ENCODE measurements around the gene HSPA2. TPM values are rescaled to one million over a fixed set of nuclear protein-coding genes. Genes with fewer than 3 reads are reported as not detected.

HSPA2 gene
- total and polyA plus RNA-seq, 2 donors (not counting 1 experiment from before 2014, with no cell fraction given): 3.6 to 19.6 TPM

DNA sequence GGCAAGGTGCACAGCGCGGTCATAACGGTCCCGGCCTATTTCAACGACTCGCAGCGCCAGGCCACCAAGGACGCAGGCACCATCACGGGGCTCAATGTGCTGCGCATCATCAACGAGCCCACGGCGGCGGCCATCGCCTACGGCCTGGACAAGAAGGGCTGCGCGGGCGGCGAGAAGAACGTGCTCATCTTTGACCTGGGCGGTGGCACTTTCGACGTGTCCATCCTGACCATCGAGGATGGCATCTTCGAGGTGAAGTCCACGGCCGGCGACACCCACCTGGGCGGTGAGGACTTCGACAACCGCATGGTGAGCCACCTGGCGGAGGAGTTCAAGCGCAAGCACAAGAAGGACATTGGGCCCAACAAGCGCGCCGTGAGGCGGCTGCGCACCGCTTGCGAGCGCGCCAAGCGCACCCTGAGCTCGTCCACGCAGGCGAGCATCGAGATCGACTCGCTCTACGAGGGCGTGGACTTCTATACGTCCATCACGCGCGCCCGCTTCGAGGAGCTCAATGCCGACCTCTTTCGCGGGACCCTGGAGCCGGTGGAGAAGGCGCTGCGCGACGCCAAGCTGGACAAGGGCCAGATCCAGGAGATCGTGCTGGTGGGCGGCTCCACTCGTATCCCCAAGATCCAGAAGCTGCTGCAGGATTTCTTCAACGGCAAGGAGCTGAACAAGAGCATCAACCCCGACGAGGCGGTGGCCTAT, 875 bp downstream of the HSPA2 start:
- Histone ChIP-seq H3K79me2 (ENCODE audit: control insufficient read depth, insufficient read depth, low read length) (no peaks in the 10 kb centered on the region), H4K20me1 (ENCODE audit: control insufficient read depth, insufficient read depth, low read length, poor library complexity, severe bottlenecking) (no peaks in the 10 kb centered on the region), H3K9ac (ENCODE audit: low read length) (peak overlapping the region; percentile 92), H2AFZ (ENCODE audit: insufficient read depth, low read depth, low read length, poor library complexity, severe bottlenecking) (peak overlapping the region; percentile 95), H3K36me3 (replicated peaks in 1 of 2; ENCODE audit: control extremely low read depth in 1 of 2, control insufficient read depth in 1 of 2, extremely low read depth in 1 of 2, insufficient read depth in 2 of 2, low read length in 1 of 2) (no peaks in the 10 kb centered on the region), H3K4me1 (ENCODE audit: control insufficient read depth in 2 of 2, insufficient read depth in 2 of 2, low read length in 2 of 2) (peaks cover 26 to 32% of the 10 kb centered on the region in 2 donors), H3K9me3 (ENCODE audit: control extremely low read depth in 1 of 3, control insufficient read depth in 2 of 3, insufficient read depth in 1 of 3, low read length in 2 of 3) (peaks cover 0 to 21% (median 13%) of the 10 kb centered on the region in 3 donors), H3K27me3 (replicated peaks in 1 of 4; ENCODE audit: control extremely low read depth in 1 of 4, control insufficient read depth in 3 of 4, insufficient read depth in 4 of 4, low read length in 3 of 4) (peaks cover 0 to 19% (median 5%) of the 10 kb centered on the region in 4 experiments), H3K27ac (ENCODE audit: low read length in 2 of 2) (no peak overlapping the region), H3K4me3 (ENCODE audit: control extremely low read depth in 1 of 5, extremely low read depth in 1 of 5, insufficient read depth in 1 of 5, low read depth in 2 of 5, low read length in 4 of 5) (peak overlapping the region in 4 of 5 experiments; percentile 38 to 98 (median 88)), H3K4me2 (replicated peaks; ENCODE audit: low read depth, low read length, poor library complexity, severe bottlenecking) (peak overlapping the region; percentile 96)
- H3K9me3 Mint-ChIP-seq (ENCODE audit: insufficient read depth): peaks cover 6% of the 10 kb centered on the region
- ATAC-seq (ENCODE audit: low read depth) (no peak), DNase-seq (peak; percentile 64)
- H3K4me1 Mint-ChIP-seq: peaks cover 31% of the 10 kb centered on the region
- peak overlapping the region; percentile 100 for H3K4me3 Mint-ChIP-seq
- intact Hi-C loops (cut with micrococcal nuclease): loop anchor here (2.0 to 5.0 kb wide), 3 partner anchors 96 to 445 kb away; partner anchors contain the start of genes CHURC1 and FNTB
- peaks cover 8% of the 10 kb centered on the region for H3K27me3 Mint-ChIP-seq
- 28% methylated on average over 73 of the region's 73 CpGs for WGBS (ENCODE audit: insufficient coverage)
- TF ChIP-seq, protein P1, sequence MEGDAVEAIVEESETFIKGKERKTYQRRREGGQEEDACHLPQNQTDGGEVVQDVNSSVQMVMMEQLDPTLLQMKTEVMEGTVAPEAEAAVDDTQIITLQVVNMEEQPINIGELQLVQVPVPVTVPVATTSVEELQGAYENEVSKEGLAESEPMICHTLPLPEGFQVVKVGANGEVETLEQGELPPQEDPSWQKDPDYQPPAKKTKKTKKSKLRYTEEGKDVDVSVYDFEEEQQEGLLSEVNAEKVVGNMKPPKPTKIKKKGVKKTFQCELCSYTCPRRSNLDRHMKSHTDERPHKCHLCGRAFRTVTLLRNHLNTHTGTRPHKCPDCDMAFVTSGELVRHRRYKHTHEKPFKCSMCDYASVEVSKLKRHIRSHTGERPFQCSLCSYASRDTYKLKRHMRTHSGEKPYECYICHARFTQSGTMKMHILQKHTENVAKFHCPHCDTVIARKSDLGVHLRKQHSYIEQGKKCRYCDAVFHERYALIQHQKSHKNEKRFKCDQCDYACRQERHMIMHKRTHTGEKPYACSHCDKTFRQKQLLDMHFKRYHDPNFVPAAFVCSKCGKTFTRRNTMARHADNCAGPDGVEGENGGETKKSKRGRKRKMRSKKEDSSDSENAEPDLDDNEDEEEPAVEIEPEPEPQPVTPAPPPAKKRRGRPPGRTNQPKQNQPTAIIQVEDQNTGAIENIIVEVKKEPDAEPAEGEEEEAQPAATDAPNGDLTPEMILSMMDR (IDR thresholded peaks at IDR 0.05): no peak
- no peak for TF ChIP-seq EZH2 (IDR thresholded peaks at IDR 0.05; ENCODE audit: borderline replicate concordance, insufficient read depth, low read depth, low read length, poor library complexity, severe bottlenecking)
- POLR2A ChIA-PET: interaction anchor here (0.7 to 4.1 kb wide), 2 partner anchors 37 to 151 kb away, joined by 3 to 28 read pairs; partner anchors contain the start of genes ZBTB1 and ZBTB25
- H3K27ac Mint-ChIP-seq: peak overlapping the region; percentile 97
- CTCF ChIA-PET: interaction anchor here (1.7 to 2.7 kb wide), 2 partner anchors 95 to 224 kb away, joined by 5 to 8 read pairs; no protein-coding TSS in a partner anchor

All from B cell (primary cell).